ENCODE measurements around the gene FBXO42. TPM values are rescaled to one million over a fixed set of nuclear protein-coding genes. Genes with fewer than 3 reads are reported as not detected.

Gene FBXO42
- total RNA-seq, 1 experiment from 2014 or later: 11.3 TPM

DNA sequence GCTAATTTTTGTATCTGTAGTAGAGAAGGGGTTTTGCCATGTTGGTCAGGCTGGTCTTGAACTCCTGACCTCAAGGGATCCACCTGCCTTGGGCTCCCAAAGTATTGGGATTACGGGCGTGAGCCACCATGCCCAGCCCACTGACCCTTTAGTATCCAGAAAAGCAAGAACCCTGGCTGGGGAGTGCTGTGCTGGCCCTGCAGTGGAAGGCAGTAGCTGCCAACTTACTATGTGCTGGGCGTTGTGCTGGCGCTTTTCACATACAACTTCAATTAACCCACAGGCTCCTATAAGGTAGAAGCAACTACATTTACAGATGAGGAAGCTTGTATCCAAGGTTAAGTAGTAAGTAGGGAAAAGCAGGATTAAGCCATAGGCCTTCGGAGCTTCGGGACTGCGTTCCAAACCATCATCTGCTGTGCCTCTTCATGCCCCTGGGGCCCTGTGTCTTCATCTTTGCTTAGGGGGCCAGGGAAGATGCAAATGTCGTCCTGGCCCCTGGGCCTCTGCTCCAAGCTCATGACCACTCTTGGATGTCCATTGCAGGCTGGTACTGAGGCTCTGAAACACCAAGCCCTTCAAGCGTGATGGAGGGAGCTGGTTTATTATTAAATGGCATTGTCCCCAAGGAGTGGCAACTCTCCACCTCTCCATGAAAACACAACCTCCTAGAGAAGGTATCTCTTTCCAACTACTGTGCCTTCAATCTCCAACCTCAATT, 106.6 kb downstream of the FBXO42 start:
- ChIA-PET POLR2A (no interaction called here), CTCF (no interaction called here)
- H3K36me3 Mint-ChIP-seq (ENCODE audit: insufficient read depth, unreplicated experiment): peaks cover 27% of the 10 kb centered on the region
- BruUV-seq (replicated peaks): no TSS peak
- no peaks in the 10 kb centered on the region for H3K27me3 Mint-ChIP-seq (ENCODE audit: insufficient read depth, unreplicated experiment)
- H3K9me3 Mint-ChIP-seq (ENCODE audit: unreplicated experiment): no peaks in the 10 kb centered on the region
- Histone ChIP-seq H3K27me3 (replicated peaks; ENCODE audit: control insufficient read depth, insufficient read depth, low read length) (no peaks in the 10 kb centered on the region), H3K4me1 (no peaks in the 10 kb centered on the region), H3K4me3 (ENCODE audit: low read depth, low read length) (no peak overlapping the region), H3K36me3 (ENCODE audit: control insufficient read depth, insufficient read depth, low read length) (no peaks in the 10 kb centered on the region), H3K9me3 (no peaks in the 10 kb centered on the region)
- no peaks in the 10 kb centered on the region for H3K4me1 Mint-ChIP-seq (ENCODE audit: low read depth, unreplicated experiment)
- intact Hi-C loops (cut with micrococcal nuclease; ENCODE audit: unreplicated experiment): loop anchor here (2.0 kb wide), 1 partner anchor 117 kb away; no protein-coding TSS in a partner anchor
- H3K4me3 Mint-ChIP-seq (ENCODE audit: unreplicated experiment): no peak overlapping the region
- no peak for DNase-seq
- no peak overlapping the region for H3K27ac Mint-ChIP-seq (ENCODE audit: unreplicated experiment)
- TF ChIP-seq, protein P1, sequence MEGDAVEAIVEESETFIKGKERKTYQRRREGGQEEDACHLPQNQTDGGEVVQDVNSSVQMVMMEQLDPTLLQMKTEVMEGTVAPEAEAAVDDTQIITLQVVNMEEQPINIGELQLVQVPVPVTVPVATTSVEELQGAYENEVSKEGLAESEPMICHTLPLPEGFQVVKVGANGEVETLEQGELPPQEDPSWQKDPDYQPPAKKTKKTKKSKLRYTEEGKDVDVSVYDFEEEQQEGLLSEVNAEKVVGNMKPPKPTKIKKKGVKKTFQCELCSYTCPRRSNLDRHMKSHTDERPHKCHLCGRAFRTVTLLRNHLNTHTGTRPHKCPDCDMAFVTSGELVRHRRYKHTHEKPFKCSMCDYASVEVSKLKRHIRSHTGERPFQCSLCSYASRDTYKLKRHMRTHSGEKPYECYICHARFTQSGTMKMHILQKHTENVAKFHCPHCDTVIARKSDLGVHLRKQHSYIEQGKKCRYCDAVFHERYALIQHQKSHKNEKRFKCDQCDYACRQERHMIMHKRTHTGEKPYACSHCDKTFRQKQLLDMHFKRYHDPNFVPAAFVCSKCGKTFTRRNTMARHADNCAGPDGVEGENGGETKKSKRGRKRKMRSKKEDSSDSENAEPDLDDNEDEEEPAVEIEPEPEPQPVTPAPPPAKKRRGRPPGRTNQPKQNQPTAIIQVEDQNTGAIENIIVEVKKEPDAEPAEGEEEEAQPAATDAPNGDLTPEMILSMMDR (IDR thresholded peaks at IDR 0.05; ENCODE audit: insufficient read depth in 1 of 2, low read depth in 1 of 2, low read length in 1 of 2, severe bottlenecking in 1 of 2, unreplicated experiment in 1 of 2): no peak

DNA sequence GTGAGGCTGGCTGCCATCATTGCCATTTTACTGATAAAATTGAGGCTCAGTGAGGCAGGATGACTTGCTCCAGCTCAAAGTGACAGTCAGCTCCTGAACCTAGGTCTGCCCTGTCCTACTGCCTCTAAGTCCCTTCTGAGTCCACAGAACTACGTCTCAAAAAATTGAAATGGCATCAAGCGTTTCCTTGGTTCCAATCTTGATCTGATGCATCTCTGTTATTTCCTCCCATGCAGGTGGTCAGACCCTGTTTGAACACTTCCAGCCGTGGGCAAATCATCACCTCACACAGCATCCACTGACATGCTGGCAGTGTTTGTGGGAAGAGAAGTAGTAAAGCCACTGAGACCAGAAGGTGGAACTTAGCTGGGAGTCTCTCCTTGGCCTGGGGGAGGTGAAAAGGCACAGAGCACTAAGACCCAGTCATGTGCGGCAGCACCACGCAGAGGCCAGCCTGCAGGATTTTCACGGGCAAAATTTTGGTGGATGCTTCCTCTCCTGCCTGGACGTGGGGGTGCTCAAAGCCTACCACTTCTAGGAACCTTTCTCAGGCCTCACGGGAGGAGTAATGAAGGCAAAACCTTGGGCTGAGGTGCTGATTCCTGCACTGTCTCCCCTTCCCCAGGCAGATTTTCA, 107.5 kb downstream of the FBXO42 start:
- H3K9me3 ChIP-seq: no peaks in the 10 kb centered on the region
- TF ChIP-seq, protein P1 (IDR thresholded peaks at IDR 0.05; ENCODE audit: insufficient read depth in 1 of 2, low read depth in 1 of 2, low read length in 1 of 2, severe bottlenecking in 1 of 2, unreplicated experiment in 1 of 2): no peak
- Mint-ChIP-seq H3K27ac (ENCODE audit: unreplicated experiment) (no peak overlapping the region), H3K4me3 (ENCODE audit: unreplicated experiment) (no peak overlapping the region), H3K27me3 (ENCODE audit: insufficient read depth, unreplicated experiment) (no peaks in the 10 kb centered on the region), H3K36me3 (ENCODE audit: insufficient read depth, unreplicated experiment) (peaks cover 25% of the 10 kb centered on the region), H3K9me3 (ENCODE audit: unreplicated experiment) (no peaks in the 10 kb centered on the region), H3K4me1 (ENCODE audit: low read depth, unreplicated experiment) (no peaks in the 10 kb centered on the region)
- no TSS peak for BruUV-seq (replicated peaks)
- no peaks in the 10 kb centered on the region for H3K4me1 ChIP-seq
- DNase-seq: no peak
- no peak overlapping the region for H3K4me3 ChIP-seq (ENCODE audit: low read depth, low read length)
- CTCF ChIA-PET: interaction anchor here (0.5 to 2.0 kb wide), 5 partner anchors 9 to 166 kb away, joined by 3 to 9 read pairs (median 3); no protein-coding TSS in a partner anchor
- POLR2A ChIA-PET: interaction anchor here (1.0 kb wide), 1 partner anchor 38 kb away, joined by 3 read pairs; no protein-coding TSS in a partner anchor
- H3K36me3 ChIP-seq (ENCODE audit: control insufficient read depth, insufficient read depth, low read length): no peaks in the 10 kb centered on the region
- intact Hi-C loops (cut with micrococcal nuclease; ENCODE audit: unreplicated experiment): loop anchor here (1.0 to 2.0 kb wide), 3 partner anchors 39 to 165 kb away; no protein-coding TSS in a partner anchor
- H3K27me3 ChIP-seq (replicated peaks; ENCODE audit: control insufficient read depth, insufficient read depth, low read length): no peaks in the 10 kb centered on the region

DNA sequence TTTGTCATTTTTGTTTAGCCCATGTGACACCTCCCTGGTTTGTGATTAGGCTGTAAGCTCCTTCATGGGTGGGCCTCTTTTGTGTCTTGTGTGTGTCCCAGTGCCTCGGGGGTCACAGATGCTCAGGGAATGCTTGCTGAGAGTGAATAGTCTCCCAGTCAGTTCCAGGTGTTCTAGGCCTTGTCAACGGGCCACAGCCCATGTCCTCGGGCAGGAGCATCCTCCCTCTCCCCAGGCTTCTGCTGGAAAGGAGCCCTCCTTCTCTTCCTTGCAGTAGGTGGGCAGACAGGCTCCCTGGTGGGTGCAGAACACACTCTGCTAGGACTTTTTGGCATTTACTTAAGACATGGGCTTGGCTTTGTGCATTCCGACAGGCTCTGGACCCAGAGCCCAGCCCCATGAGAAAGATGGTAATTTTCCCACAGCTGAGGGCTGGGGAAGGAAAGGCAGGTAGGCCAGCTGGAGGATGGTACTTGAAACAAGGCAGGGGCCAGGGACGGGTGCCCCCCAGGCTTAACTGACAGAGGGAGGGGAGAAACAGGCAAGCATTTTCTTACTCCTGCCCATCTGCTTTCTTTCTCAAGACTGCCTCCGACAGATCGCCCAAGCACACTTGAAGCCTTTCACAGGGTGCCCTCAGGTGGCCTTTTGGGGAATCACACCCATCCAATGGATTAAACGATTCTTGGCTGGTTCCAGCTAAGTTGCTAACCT, 108.2 kb downstream of the FBXO42 start:
- H3K27me3 ChIP-seq (replicated peaks; ENCODE audit: control insufficient read depth, insufficient read depth, low read length): no peaks in the 10 kb centered on the region
- DNase-seq: peak; percentile 67 to 73
- no peaks in the 10 kb centered on the region for H3K27me3 Mint-ChIP-seq (ENCODE audit: insufficient read depth, unreplicated experiment)
- no peaks in the 10 kb centered on the region for H3K9me3 Mint-ChIP-seq (ENCODE audit: unreplicated experiment)
- no peaks in the 10 kb centered on the region for H3K4me1 Mint-ChIP-seq (ENCODE audit: low read depth, unreplicated experiment)
- H3K27ac Mint-ChIP-seq (ENCODE audit: unreplicated experiment): no peak overlapping the region
- no peaks in the 10 kb centered on the region for H3K36me3 ChIP-seq (ENCODE audit: control insufficient read depth, insufficient read depth, low read length)
- no peak overlapping the region for H3K4me3 Mint-ChIP-seq (ENCODE audit: unreplicated experiment)
- TF ChIP-seq, protein P1 (IDR thresholded peaks at IDR 0.05; ENCODE audit: insufficient read depth in 1 of 2, low read depth in 1 of 2, low read length in 1 of 2, severe bottlenecking in 1 of 2, unreplicated experiment in 1 of 2): peak; percentile 69
- no peaks in the 10 kb centered on the region for H3K4me1 ChIP-seq
- intact Hi-C loops (cut with micrococcal nuclease; ENCODE audit: unreplicated experiment): loop anchor here (1.0 to 2.0 kb wide), 3 partner anchors 39 to 165 kb away; no protein-coding TSS in a partner anchor
- POLR2A ChIA-PET: interaction anchor here (0.5 to 1.0 kb wide), 2 partner anchors 37 to 104 kb away, joined by 3 read pairs; no protein-coding TSS in a partner anchor
- BruUV-seq (replicated peaks): no TSS peak
- peaks cover 18% of the 10 kb centered on the region for H3K36me3 Mint-ChIP-seq (ENCODE audit: insufficient read depth, unreplicated experiment)
- CTCF ChIA-PET: interaction anchor here (0.5 to 2.0 kb wide), 5 partner anchors 10 to 165 kb away, joined by 3 to 9 read pairs (median 3); no protein-coding TSS in a partner anchor
- H3K9me3 ChIP-seq: no peaks in the 10 kb centered on the region
- no peak overlapping the region for H3K4me3 ChIP-seq (ENCODE audit: low read depth, low read length)

Data from Caco-2 (cell line).